H9 (cell line): ENCODE results near the gene GALNT7. TPM values are rescaled to one million over a fixed set of nuclear protein-coding genes. Genes with fewer than 3 reads are reported as not detected.
A peak's percentile ranks its signal among the peaks of the same experiment; 100 is the strongest.

Source experiments
- DNase-seq: peaks from one replicate; pipeline ENCODE4 v3.0.0-alpha.2; 2017
- H2AFZ ChIP-seq: one replicate; pipeline ENCODE4 v1.6.1; 2013; ENCODE audit warnings: mild to moderate bottlenecking, low read length, control low read depth, moderate library complexity
- H2AK5ac ChIP-seq: 2 replicates; pipeline ENCODE4 v1.6.1; 2013; ENCODE audit warnings: low read length, control low read depth, mixed read lengths; ENCODE audit not compliant: insufficient read length
- H2BK120ac ChIP-seq: one replicate; pipeline ENCODE4 v1.6.1; 2013; ENCODE audit warnings: low read depth, mild to moderate bottlenecking, low read length, control low read depth, inconsistent platforms; ENCODE audit not compliant: poor library complexity, severe bottlenecking
- H2BK12ac ChIP-seq: 2 replicates; pipeline ENCODE4 v1.6.1; 2013; ENCODE audit warnings: low read length, control low read depth, mixed read lengths, low read depth; ENCODE audit not compliant: insufficient read length
- H2BK15ac ChIP-seq: 2 replicates; pipeline ENCODE4 v1.6.1; 2013; ENCODE audit warnings: low read depth, low read length, control low read depth
- H2BK20ac ChIP-seq: one replicate; pipeline ENCODE4 v1.6.1; 2013; ENCODE audit warnings: low read depth, mild to moderate bottlenecking, low read length, control low read depth, inconsistent platforms; ENCODE audit not compliant: poor library complexity, severe bottlenecking
- H2BK5ac ChIP-seq: 2 replicates; pipeline ENCODE4 v1.6.1; 2013; ENCODE audit warnings: low read length, control low read depth, mixed read lengths; ENCODE audit not compliant: insufficient read length
- H3K14ac ChIP-seq: 2 replicates; pipeline ENCODE4 v1.6.1; 2013; ENCODE audit warnings: low read length, control low read depth; ENCODE audit not compliant: insufficient read depth
- H3K18ac ChIP-seq: 2 replicates; pipeline ENCODE4 v1.6.1; 2013; ENCODE audit warnings: low read depth, mild to moderate bottlenecking, mixed read lengths, low read length, control low read depth; ENCODE audit not compliant: insufficient read length
- H3K23ac ChIP-seq: 2 replicates; pipeline ENCODE4 v1.6.1; 2013; ENCODE audit warnings: low read length, control low read depth, mixed read lengths, low read depth; ENCODE audit not compliant: insufficient read length
- H3K23me2 ChIP-seq: 2 replicates; pipeline ENCODE4 v1.6.1; 2013; ENCODE audit warnings: low read depth, mild to moderate bottlenecking, mixed read lengths, low read length, control low read depth; ENCODE audit not compliant: insufficient read length, poor library complexity, severe bottlenecking
- H3K27ac ChIP-seq: 2 replicates; pipeline ENCODE4 v1.5.1; 2013; ENCODE audit warnings: low read length, control low read depth, mixed read lengths, low read depth; ENCODE audit not compliant: insufficient read length
- H3K27me3 ChIP-seq: 2 replicates; pipeline ENCODE4 v1.6.1; 2013; ENCODE audit warnings: low read length, control low read depth, inconsistent platforms; ENCODE audit not compliant: insufficient read depth
- H3K4ac ChIP-seq: 2 replicates; pipeline ENCODE4 v1.6.1; 2013; ENCODE audit warnings: low read depth, mild to moderate bottlenecking, control low read depth, inconsistent platforms, low read length, moderate library complexity
- H3K4me1 ChIP-seq: 2 replicates; pipeline ENCODE4 v1.6.1; 2013; ENCODE audit warnings: low read length, control low read depth, inconsistent platforms; ENCODE audit not compliant: insufficient read depth
- H3K4me2 ChIP-seq: 2 replicates; pipeline ENCODE4 v1.6.1; 2013; ENCODE audit warnings: low read length, control low read depth, mixed read lengths; ENCODE audit not compliant: insufficient read length, insufficient read depth
- H3K56ac ChIP-seq: 2 replicates; pipeline ENCODE4 v1.6.1; 2013; ENCODE audit warnings: low read depth, mild to moderate bottlenecking, mixed read lengths, low read length, control low read depth; ENCODE audit not compliant: insufficient read length
- H3K79me1 ChIP-seq: 2 replicates; pipeline ENCODE4 v1.6.1; 2013; ENCODE audit warnings: low read depth, mild to moderate bottlenecking, moderate library complexity, low read length, control low read depth, inconsistent platforms; ENCODE audit not compliant: insufficient read depth, poor library complexity, severe bottlenecking
- H3K79me2 ChIP-seq: 2 replicates; pipeline ENCODE4 v1.6.1; 2013; ENCODE audit warnings: low read length, control low read depth, inconsistent platforms; ENCODE audit not compliant: insufficient read depth
- H3K9ac ChIP-seq: 2 replicates; pipeline ENCODE4 v1.6.1; 2013; ENCODE audit warnings: low read length, control low read depth, mixed read lengths; ENCODE audit not compliant: insufficient read length; ENCODE audit errors: extremely low read depth
- H3K9me3 ChIP-seq: one replicate; pipeline ENCODE4 v1.6.1; 2013; ENCODE audit warnings: low read depth, low read length, inconsistent platforms; ENCODE audit not compliant: control insufficient read depth
- H3T11ph ChIP-seq: one replicate; pipeline ENCODE4 v1.6.1; 2013; ENCODE audit warnings: mild to moderate bottlenecking, low read length, control low read depth, inconsistent platforms
- H4K20me1 ChIP-seq: one replicate; pipeline ENCODE4 v1.6.1; 2013; ENCODE audit not compliant: control insufficient read depth, insufficient read length, insufficient read depth
- H4K5ac ChIP-seq: 2 replicates; pipeline ENCODE4 v1.6.1; 2013; ENCODE audit warnings: low read depth, mild to moderate bottlenecking, mixed read lengths, low read length, control low read depth; ENCODE audit not compliant: insufficient read length
- H4K8ac ChIP-seq: replicated peaks from 2 replicates; pipeline ENCODE4 v1.6.1; 2013; ENCODE audit warnings: low read length, control low read depth, mixed read lengths, low read depth; ENCODE audit not compliant: insufficient read length
- H4K91ac ChIP-seq: 2 replicates; pipeline ENCODE4 v1.6.1; 2013; ENCODE audit warnings: low read depth, mild to moderate bottlenecking, moderate library complexity, mixed read lengths, low read length, control low read depth; ENCODE audit not compliant: insufficient read length
- H3K27ac Mint-ChIP-seq, 3 experiments: 2 replicates in 2 of 3; 3 replicates in 1 of 3; pipeline ENCODE4 v1.8.0; 2020 to 2021; ENCODE audit warnings: mixed read lengths in 3 of 3, mild to moderate bottlenecking in 1 of 3, moderate library complexity in 1 of 3
- H3K27me3 Mint-ChIP-seq: 2 replicates; pipeline ENCODE4 v1.8.0; 2021; ENCODE audit warnings: low read depth, mild to moderate bottlenecking, moderate library complexity, mixed read lengths
- H3K36me3 Mint-ChIP-seq, 3 experiments: 2 replicates in 2 of 3; 3 replicates in 1 of 3; pipeline ENCODE4 v1.8.0; 2020 to 2021; ENCODE audit warnings: low read depth in 3 of 3, mixed read lengths in 3 of 3; ENCODE audit not compliant: insufficient read depth in 1 of 3
- H3K4me1 Mint-ChIP-seq, 2 experiments: 2 replicates each; pipeline ENCODE4 v1.8.0; 2020; ENCODE audit warnings: mixed read lengths in 2 of 2
- H3K4me3 Mint-ChIP-seq, 2 experiments: 2 replicates in 1 of 2; 3 replicates in 1 of 2; pipeline ENCODE4 v1.8.0; 2020 to 2021; ENCODE audit warnings: mild to moderate bottlenecking in 2 of 2, mixed read lengths in 2 of 2, moderate library complexity in 1 of 2
- H3K9me3 Mint-ChIP-seq, 2 experiments: 2 replicates in 1 of 2; 3 replicates in 1 of 2; pipeline ENCODE4 v1.8.0; 2020; ENCODE audit warnings: mild to moderate bottlenecking in 2 of 2, mixed read lengths in 2 of 2, moderate library complexity in 1 of 2
- WGBS: extraction: QIAGEN DNeasy Blood & Tissue Kit; methylation state at CpG from one replicate; pipeline ENCODE4 v1.1.7; 2013; ENCODE audit warnings: missing lambda C conversion rate, low lambda C conversion rate, mixed read lengths; ENCODE audit not compliant: insufficient read length; ENCODE audit errors: extremely low coverage; 5-methylcytosine and 5-hydroxymethylcytosine counted together
- total RNA-seq: library from RNA; stranded (reverse); gene quantifications from 2 replicates; pipeline ENCODE4 v1.2.1, GENCODE V29; 2021
- TF ChIP-seq, protein P1 (sequence below): fragments of 200-600 bp; sonication (generic); conservative IDR thresholded peaks from 3 replicates; pipeline ENCODE4 v1.8.0; 2021; ENCODE audit warnings: antibody characterized with exemption, mild to moderate bottlenecking

GALNT7 gene
- total RNA-seq, 1 experiment from 2014 or later: 57.3 TPM

GRCh38 chr4:173334085-173334890, 165.7 kb downstream of the GALNT7 start, which contains the start of gene HMGB2:
Gene HMGB2 (minus strand): TSS chr4:173334358. CDS start chr4:173333649, 709 bp downstream.
- H2AFZ ChIP-seq: no peak within 1 kb of the TSS
- peak within 1 kb of the TSS; percentile 47 for H2BK12ac ChIP-seq
- peak within 1 kb of the TSS; percentile 98 for H3K4me2 ChIP-seq
- H4K20me1 ChIP-seq: no peaks in the 10 kb centered on the region
- peak within 1 kb of the TSS; percentile 96 for H3K27ac ChIP-seq
- peak within 1 kb of the TSS; percentile 99 for H3K18ac ChIP-seq
- H3K36me3 Mint-ChIP-seq: peaks cover 33 to 42% (median 41%) of the 10 kb centered on the region in 3 experiments
- H4K8ac ChIP-seq: no peak within 1 kb of the TSS
- TF ChIP-seq, protein P1, sequence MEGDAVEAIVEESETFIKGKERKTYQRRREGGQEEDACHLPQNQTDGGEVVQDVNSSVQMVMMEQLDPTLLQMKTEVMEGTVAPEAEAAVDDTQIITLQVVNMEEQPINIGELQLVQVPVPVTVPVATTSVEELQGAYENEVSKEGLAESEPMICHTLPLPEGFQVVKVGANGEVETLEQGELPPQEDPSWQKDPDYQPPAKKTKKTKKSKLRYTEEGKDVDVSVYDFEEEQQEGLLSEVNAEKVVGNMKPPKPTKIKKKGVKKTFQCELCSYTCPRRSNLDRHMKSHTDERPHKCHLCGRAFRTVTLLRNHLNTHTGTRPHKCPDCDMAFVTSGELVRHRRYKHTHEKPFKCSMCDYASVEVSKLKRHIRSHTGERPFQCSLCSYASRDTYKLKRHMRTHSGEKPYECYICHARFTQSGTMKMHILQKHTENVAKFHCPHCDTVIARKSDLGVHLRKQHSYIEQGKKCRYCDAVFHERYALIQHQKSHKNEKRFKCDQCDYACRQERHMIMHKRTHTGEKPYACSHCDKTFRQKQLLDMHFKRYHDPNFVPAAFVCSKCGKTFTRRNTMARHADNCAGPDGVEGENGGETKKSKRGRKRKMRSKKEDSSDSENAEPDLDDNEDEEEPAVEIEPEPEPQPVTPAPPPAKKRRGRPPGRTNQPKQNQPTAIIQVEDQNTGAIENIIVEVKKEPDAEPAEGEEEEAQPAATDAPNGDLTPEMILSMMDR: no peak
- H2BK20ac ChIP-seq: no peak within 1 kb of the TSS
- no peaks in the 10 kb centered on the region for H3K79me1 ChIP-seq
- no peak within 1 kb of the TSS for H3T11ph ChIP-seq
- H3K9me3 Mint-ChIP-seq: peaks cover 5 to 8% of the 10 kb centered on the region in 2 experiments; a peak in 3 of 5 replicates
- H3K23me2 ChIP-seq: peaks cover 8% of the 10 kb centered on the region
- peak within 1 kb of the TSS; percentile 97 to 98 for H3K4me3 Mint-ChIP-seq
- no peaks in the 10 kb centered on the region for H3K27me3 ChIP-seq
- no CpG with 5 or more reads among the region's 61 CpGs for WGBS
- peak within 1 kb of the TSS; percentile 98 for H3K14ac ChIP-seq
- H3K79me2 ChIP-seq: peaks cover 6% of the 10 kb centered on the region; the same call in 1 of the 2 replicates
- peaks cover 28 to 38% of the 10 kb centered on the region in 2 experiments for H3K4me1 Mint-ChIP-seq
- peak; percentile 100 for DNase-seq
- H3K23ac ChIP-seq: no peak within 1 kb of the TSS
- peaks cover 2% of the 10 kb centered on the region; the same call in 1 of the 2 replicates for H3K27me3 Mint-ChIP-seq
- peak within 1 kb of the TSS; percentile 98 for H4K91ac ChIP-seq
- H3K9me3 ChIP-seq: no peaks in the 10 kb centered on the region
- no peak within 1 kb of the TSS for H2BK15ac ChIP-seq
- H3K9ac ChIP-seq: peak within 1 kb of the TSS; percentile 98
- H4K5ac ChIP-seq: peak within 1 kb of the TSS; percentile 85
- H2AK5ac ChIP-seq: no peak within 1 kb of the TSS
- no peaks in the 10 kb centered on the region for H3K4me1 ChIP-seq
- H3K4ac ChIP-seq: peak within 1 kb of the TSS; percentile 96; the same call in 1 of the 2 replicates
- H3K27ac Mint-ChIP-seq: peak within 1 kb of the TSS; percentile 99 to 100 (median 100)
- H3K56ac ChIP-seq: peak within 1 kb of the TSS; percentile 87
- H2BK120ac ChIP-seq: peak within 1 kb of the TSS; percentile 61
- H2BK5ac ChIP-seq: peak within 1 kb of the TSS; percentile 93
